Measurements from ENCODE around the gene OLR1.
A peak's percentile ranks its signal among the peaks of the same experiment; 100 is the strongest.

- peak; percentile 78 to 86 (median 84) for TF ChIP-seq CTCF (IDR thresholded peaks at IDR 0.05)
- TF ChIP-seq POLR2A (IDR thresholded peaks at IDR 0.05): peak in 1 of 4 donors; percentile 22
Observed at GRCh38 chr12:10153271-10154144, 18.4 kb downstream of the OLR1 start.

Data from esophagus squamous epithelium (tissue), 4 donors.